Measurements from ENCODE around the gene CCDC174.

Gene CCDC174

DNA sequence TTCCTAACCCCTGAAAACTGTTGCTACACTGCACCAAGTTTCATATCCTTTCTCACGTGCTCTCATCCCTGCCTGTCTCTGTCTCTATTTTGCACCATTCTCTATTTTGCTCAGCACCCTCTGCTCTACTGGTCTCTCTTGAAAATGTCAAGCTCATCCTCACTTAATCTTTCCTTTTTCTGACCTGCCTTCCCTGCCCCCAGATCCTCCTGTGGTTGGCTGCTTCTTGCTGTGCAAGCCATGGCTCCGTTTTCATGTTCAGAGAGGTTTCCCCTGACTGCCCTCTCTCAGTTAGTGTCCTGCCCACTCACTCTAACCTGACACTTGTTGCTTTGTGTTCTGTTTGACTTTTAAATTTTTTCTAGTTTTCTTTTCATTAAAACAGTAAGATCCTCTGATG lies 6.0 kb downstream of the CCDC174 start:
- H3K4me3 ChIP-seq (ENCODE audit: low read depth, low read length) = no peak overlapping the region
- TF ChIP-seq, protein P1, sequence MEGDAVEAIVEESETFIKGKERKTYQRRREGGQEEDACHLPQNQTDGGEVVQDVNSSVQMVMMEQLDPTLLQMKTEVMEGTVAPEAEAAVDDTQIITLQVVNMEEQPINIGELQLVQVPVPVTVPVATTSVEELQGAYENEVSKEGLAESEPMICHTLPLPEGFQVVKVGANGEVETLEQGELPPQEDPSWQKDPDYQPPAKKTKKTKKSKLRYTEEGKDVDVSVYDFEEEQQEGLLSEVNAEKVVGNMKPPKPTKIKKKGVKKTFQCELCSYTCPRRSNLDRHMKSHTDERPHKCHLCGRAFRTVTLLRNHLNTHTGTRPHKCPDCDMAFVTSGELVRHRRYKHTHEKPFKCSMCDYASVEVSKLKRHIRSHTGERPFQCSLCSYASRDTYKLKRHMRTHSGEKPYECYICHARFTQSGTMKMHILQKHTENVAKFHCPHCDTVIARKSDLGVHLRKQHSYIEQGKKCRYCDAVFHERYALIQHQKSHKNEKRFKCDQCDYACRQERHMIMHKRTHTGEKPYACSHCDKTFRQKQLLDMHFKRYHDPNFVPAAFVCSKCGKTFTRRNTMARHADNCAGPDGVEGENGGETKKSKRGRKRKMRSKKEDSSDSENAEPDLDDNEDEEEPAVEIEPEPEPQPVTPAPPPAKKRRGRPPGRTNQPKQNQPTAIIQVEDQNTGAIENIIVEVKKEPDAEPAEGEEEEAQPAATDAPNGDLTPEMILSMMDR (IDR thresholded peaks at IDR 0.05; ENCODE audit: low read depth, low read length) = no peak

DNA sequence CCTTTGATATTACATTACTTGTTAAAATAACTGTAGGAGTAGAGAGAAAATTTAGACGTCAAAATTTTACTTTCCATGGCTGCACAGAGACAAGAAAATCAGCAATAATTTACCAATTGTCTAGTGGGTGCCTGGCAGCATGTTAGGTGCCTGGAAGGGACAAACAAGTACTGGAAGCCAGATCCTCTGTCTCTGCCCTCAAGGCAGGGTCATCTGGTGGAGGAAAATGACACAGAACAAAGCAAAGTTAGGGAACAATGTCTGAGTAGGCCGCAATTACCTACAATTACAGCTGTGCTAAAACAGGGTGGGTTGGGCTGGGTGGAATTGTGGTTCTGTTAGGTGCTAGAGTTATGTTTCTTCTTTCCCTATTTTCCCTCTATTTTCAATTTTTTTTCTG lies 7.4 kb downstream of the CCDC174 start:
- no peak overlapping the region for H3K4me3 ChIP-seq (ENCODE audit: low read depth, low read length)
- TF ChIP-seq, protein P1 (IDR thresholded peaks at IDR 0.05; ENCODE audit: low read depth, low read length) = no peak

DNA sequence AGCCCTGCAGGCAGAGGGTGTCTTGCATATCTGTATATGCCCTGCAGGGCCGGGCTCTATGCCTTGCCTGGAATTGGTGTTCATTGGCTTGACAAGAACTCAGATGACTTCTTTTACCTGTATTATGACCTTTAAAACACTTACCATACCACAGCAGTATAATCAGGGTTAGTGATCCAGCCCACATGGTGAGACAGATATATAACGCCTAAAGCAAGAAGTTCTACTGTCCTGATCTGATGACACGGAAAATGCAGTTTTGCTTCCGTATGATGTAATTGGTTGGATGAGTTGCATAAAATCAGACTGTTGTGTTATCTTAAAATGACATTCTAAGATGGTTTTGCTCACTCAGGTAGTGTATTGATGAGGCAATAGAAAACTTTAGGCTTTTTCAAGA lies 9.4 kb downstream of the CCDC174 start:
- TF ChIP-seq, protein P1 (IDR thresholded peaks at IDR 0.05; ENCODE audit: low read depth, low read length) = no peak
- no peak overlapping the region for H3K4me3 ChIP-seq (ENCODE audit: low read depth, low read length)

DNA sequence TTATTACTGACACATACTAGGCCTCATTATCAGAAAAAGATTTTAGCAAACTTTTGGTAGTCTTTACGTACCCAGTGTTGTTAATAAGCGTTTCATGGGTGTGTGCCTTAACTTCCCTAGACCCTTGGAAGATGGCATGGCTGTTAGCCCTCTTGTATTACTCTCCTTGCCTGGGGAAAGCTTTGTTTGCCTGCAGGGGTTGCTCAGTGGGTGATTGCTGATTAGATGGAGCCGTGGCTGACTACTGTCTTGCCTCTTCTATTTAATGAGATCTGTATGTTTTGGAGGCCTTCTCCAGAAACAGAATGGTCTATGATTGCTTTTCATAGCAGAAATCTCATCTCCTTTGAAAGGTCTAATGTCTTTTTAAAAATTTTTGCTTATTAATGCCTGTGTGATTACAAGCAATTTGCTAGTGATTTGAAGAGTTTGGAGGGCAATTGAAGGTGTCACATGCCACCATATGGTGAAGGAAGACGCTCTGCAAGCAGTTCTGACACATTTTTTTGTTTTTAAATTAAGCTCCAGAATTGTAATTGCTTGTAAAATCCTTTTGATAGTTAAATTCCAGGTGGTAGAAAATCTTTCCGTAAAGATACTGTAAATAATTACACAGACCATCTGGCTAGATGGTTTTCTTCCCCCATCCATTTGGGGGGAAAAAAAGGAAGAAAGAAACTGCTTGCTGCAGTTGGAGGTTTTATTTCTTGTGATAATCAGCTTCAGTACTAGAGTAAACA lies 12.0 kb downstream of the CCDC174 start:
- TF ChIP-seq, protein P1 (IDR thresholded peaks at IDR 0.05; ENCODE audit: low read depth, low read length) = no peak
- no peak overlapping the region for H3K4me3 ChIP-seq (ENCODE audit: low read depth, low read length)

DNA sequence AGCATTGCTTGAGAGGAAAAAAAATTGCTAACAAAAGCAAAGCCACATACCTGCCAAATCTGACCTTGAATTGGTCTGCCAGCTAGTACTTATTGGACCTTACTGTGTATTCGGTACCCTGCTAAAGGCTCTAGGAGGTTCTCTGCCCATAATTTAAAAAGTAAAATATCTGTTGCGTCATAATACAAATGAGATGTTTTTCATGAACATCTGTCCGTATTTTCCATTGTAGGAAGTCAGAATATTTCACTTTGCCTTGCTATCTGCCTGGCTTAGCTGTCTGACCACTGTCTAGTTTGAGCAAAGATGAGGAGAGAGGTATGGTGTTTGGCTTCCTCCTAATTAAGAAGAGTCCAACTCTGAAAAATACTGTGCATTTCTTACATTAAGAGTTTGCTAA lies 12.6 kb downstream of the CCDC174 start:
- TF ChIP-seq, protein P1 (IDR thresholded peaks at IDR 0.05; ENCODE audit: low read depth, low read length) = no peak
- H3K4me3 ChIP-seq (ENCODE audit: low read depth, low read length) = no peak overlapping the region

DNA sequence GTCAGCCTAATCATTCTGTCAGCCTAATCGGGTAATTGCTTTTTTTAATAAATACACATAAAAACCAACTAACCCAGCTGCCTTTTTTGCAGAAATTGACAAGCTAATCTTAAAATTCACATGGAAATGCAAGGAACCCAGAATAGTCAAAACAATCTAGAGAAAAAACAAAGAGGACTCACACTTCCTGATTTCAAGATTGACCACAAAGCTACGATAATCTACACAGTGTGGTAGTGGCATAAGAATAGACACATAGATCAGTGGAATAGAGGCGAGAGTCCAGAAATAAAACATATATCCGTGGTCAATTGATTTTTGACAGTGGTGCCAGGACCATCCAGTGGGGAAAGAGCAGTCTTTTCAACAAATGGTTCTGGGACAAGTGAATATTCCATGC lies 21.0 kb downstream of the CCDC174 start:
- no peak overlapping the region for H3K4me3 ChIP-seq (ENCODE audit: low read depth, low read length)
- TF ChIP-seq, protein P1 (IDR thresholded peaks at IDR 0.05; ENCODE audit: low read depth, low read length) = no peak

DNA sequence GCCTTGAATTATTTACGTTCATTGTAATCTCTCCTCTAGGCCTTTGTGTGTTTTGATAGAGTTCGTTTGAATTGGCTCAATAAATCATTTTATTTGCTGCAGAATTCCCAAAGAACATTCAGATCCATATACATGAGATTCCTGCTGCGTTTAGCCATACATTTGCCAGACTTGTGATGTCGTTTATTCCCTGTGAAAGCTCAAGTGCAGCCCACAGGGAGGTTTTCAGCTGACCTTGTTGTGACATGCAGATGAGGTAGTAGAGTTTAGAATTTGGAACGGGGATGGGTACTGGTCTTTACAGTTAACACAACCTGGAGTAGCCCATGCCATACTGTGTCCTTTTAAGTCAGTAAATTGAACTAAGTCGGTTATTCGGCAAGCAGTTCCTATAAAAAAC lies 23.3 kb downstream of the CCDC174 start, which contains the start of gene C3orf20:
TSS of gene C3orf20 (plus strand) at position 301 of the 400 bp plus-strand sequence. CDS start 7,573 bp downstream, outside the sequence.
- no peak within 1 kb of the TSS for H3K4me3 ChIP-seq (ENCODE audit: low read depth, low read length)
- TF ChIP-seq, protein P1 (IDR thresholded peaks at IDR 0.05; ENCODE audit: low read depth, low read length) = no peak

Data from WI38 (cell line).